Duodenal mucosa (tissue), 2 donors: Measurements from ENCODE around the gene PRDX5.

Experiments used
- H3K27ac ChIP-seq: one replicate; pipeline ENCODE4 v1.7.0; 2013; ENCODE audit warnings: low read depth, low read length
- H3K27me3 ChIP-seq, 2 donors: one replicate each; pipeline ENCODE4 v1.7.0; 2013; ENCODE audit warnings: low read length in 2 of 2, control low read depth in 1 of 2; ENCODE audit not compliant: insufficient read depth in 2 of 2, control insufficient read depth in 1 of 2
- H3K36me3 ChIP-seq, 2 donors: one replicate each; pipeline ENCODE4 v1.7.0; 2013; ENCODE audit warnings: low read length in 2 of 2, control low read depth in 1 of 2; ENCODE audit not compliant: insufficient read depth in 2 of 2, control insufficient read depth in 1 of 2
- H3K4me1 ChIP-seq, 2 donors: one replicate each; pipeline ENCODE4 v1.7.0; 2013; ENCODE audit warnings: low read length in 2 of 2, control low read depth in 1 of 2; ENCODE audit not compliant: insufficient read depth in 2 of 2, control insufficient read depth in 1 of 2
- H3K4me3 ChIP-seq, 2 donors: one replicate each; pipeline ENCODE4 v1.7.0; 2013; ENCODE audit warnings: low read length in 2 of 2, low read depth in 1 of 2
- H3K9ac ChIP-seq, 2 donors: one replicate each; pipeline ENCODE4 v1.7.0; 2013; ENCODE audit warnings: low read length in 2 of 2, low read depth in 1 of 2
- H3K9me3 ChIP-seq, 2 donors: one replicate each; pipeline ENCODE4 v1.7.0; 2013; ENCODE audit warnings: low read length in 2 of 2, control low read depth in 1 of 2; ENCODE audit not compliant: control insufficient read depth in 1 of 2

Gene PRDX5

DNA sequence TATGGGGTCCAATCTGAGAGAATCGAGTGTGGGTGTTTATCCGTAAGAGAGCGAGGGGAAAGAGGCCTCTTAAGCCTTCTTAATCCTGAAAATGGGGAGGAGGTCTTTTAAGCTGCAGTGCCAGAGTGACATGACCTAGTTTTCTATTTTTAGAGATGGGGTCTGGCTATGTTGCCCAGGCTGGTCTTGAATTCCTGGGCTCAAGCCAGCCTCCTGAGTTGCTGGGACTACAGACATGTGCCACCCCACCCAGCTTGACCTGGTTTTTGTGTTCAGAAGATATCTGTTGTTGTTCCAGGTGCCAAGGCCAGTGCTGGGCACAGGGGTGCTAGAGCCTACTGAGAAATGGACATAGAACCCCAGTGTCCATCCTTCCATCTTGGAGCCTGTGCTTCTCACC lies 34.8 kb upstream of the PRDX5 start:
- no peaks in the 10 kb centered on the region for H3K9me3 ChIP-seq
- no peaks in the 10 kb centered on the region for H3K27me3 ChIP-seq
- H3K4me1 ChIP-seq: peaks cover 20 to 23% of the 10 kb centered on the region in 2 donors
- H3K4me3 ChIP-seq: no peak overlapping the region
- H3K27ac ChIP-seq: no peak overlapping the region
- H3K36me3 ChIP-seq: peaks cover 5 to 16% of the 10 kb centered on the region in 2 donors
- H3K9ac ChIP-seq: peak overlapping the region in 1 of 2 donors; percentile 98

DNA sequence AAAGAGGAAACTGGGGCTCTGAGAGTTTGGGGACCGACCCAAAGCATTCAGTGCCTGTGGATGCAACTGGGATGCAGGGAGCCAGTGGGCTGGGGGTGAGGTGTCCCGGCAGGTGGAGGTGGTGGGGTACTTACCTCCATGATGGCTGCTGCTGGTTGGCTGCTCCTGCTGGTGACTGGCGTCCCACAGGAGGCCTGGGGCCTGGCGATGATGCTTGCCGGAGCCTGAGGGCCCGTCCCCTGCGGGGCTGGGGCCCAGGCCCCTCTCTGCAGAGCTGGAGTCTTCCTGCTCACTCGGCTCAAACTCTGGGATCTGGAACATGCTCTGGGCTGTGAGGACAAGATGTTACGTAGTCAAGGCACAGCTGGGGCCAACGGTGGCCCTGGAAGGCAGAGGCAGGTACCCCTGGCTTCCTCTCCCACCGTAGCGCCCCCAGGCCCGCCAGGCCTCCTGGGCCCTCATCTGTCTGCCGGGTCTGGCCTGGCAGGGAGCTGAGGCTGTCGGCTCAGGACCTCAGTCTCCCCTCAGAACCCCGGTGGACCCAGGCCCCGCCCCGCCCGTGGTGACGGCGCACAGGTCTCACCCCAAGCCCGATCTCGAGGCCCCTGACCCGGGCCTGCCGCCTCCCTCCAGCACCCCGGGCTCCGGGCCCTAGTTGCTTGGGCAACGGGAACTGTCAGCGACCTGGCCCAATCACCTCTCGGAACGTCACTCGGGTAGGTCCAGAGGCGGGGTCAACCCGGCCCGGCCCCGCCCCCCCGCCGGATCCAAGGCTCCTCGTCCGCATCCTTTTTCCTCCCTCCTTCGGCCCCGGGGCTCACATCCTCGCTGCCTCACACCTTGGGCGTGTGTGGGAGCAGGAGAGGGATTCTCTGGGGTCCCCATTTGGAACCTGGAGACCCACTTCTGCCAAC lies 33.6 kb upstream of the PRDX5 start, which contains the start of gene BAD:
Gene BAD (minus strand): TSS at position 618 of the 914 bp plus-strand sequence. CDS start 297 bp downstream, at position 321.
- peak within 1 kb of the TSS; percentile 97 for H3K27ac ChIP-seq
- H3K4me1 ChIP-seq: peaks cover 20 to 23% of the 10 kb centered on the region in 2 donors
- no peaks in the 10 kb centered on the region for H3K9me3 ChIP-seq
- H3K36me3 ChIP-seq: peaks cover 0 to 7% of the 10 kb centered on the region in 2 donors
- H3K27me3 ChIP-seq: no peaks in the 10 kb centered on the region
- H3K9ac ChIP-seq: peak within 1 kb of the TSS; percentile 98 to 100
- peak within 1 kb of the TSS; percentile 87 to 91 for H3K4me3 ChIP-seq

GRCh38 chr11:64284962-64285884 lies 32.7 kb upstream of the PRDX5 start, which contains the start of gene GPR137:
GPR137 (plus strand) TSS chr11:64285848; CDS start chr11:64286525, 677 bp downstream.
- Histone ChIP-seq H3K9ac (peak within 1 kb of the TSS; percentile 80 to 88), H3K9me3 (no peaks in the 10 kb centered on the region), H3K27ac (peak within 1 kb of the TSS; percentile 97), H3K36me3 (peaks cover 0 to 7% of the 10 kb centered on the region in 2 donors), H3K4me1 (peaks cover 20 to 23% of the 10 kb centered on the region in 2 donors), H3K4me3 (peak within 1 kb of the TSS; percentile 87 to 91), H3K27me3 (peaks cover 0 to 2% of the 10 kb centered on the region in 2 donors)

DNA sequence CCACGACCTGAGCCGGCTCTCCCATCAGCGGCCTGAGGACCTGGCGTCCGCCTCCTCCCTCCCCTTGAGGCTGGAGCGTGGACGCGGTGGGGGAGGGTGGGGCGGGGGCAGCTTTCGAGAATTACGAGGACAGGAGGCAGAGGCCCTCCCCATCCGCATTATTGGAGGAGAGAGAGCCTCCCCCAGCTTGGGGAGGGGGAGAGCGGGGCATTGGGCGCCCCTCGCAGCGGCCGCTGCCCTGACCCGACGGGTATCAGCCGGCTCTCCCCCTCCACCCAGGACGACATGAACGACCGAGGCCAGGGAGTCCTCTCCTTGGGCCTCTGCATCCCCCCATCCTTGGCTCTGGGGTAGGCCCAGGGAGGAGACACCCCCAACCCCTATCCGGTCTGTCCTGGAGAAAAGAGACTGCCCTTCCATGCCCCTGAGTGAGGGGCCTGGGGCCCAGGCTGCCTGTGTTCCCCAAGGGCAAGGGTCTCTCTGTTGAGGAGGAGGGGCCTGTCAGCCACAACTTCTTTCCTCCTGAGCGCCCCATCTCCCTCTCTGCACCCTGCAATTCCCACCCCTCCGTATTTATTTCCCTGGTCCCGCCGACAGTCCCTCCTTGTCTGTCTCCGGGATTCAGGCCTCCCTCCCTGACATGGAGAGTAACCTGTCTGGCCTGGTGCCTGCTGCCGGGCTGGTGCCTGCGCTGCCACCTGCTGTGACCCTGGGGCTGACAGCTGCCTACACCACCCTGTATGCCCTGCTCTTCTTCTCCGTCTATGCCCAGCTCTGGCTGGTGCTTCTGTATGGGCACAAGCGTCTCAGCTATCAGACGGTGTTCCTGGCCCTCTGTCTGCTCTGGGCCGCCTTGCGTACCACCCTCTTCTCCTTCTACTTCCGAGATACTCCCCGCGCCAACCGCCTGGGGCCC lies 31.8 kb upstream of the PRDX5 start:
- Histone ChIP-seq H3K36me3 (peaks cover 0 to 7% of the 10 kb centered on the region in 2 donors), H3K4me3 (peak overlapping the region; percentile 66 to 91), H3K27me3 (peaks cover 7 to 12% of the 10 kb centered on the region in 2 donors), H3K9ac (peak overlapping the region; percentile 60 to 88), H3K4me1 (peaks cover 20 to 23% of the 10 kb centered on the region in 2 donors), H3K9me3 (no peaks in the 10 kb centered on the region), H3K27ac (peak overlapping the region; percentile 97)

DNA sequence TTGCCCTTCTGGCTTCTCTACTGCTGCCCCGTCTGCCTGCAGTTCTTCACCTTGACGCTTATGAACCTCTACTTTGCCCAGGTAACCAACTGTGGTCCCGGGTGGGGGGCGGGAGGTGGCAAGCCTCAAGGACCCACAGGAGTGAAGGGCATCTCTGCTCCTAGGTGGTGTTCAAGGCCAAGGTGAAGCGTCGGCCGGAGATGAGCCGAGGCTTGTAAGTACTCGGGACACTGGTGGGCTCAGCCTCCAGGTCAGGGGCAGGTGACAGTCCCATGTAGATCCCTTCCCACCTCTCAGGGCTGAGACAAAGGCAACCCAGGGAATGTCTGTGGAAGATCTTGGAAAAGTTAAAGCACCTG lies 31.1 kb upstream of the PRDX5 start:
- peaks cover 0 to 4% of the 10 kb centered on the region in 2 donors for H3K36me3 ChIP-seq
- peak overlapping the region in 1 of 2 donors; percentile 88 for H3K9ac ChIP-seq
- peaks cover 20 to 23% of the 10 kb centered on the region in 2 donors for H3K4me1 ChIP-seq
- H3K4me3 ChIP-seq: no peak overlapping the region
- H3K27ac ChIP-seq: no peak overlapping the region
- H3K9me3 ChIP-seq: no peaks in the 10 kb centered on the region
- peaks cover 10 to 16% of the 10 kb centered on the region in 2 donors for H3K27me3 ChIP-seq

- Histone ChIP-seq H3K4me1 (peaks cover 23 to 25% of the 10 kb centered on the region in 2 donors), H3K4me3 (no peak overlapping the region), H3K27me3 (peaks cover 21 to 26% of the 10 kb centered on the region in 2 donors), H3K36me3 (no peaks in the 10 kb centered on the region), H3K27ac (no peak overlapping the region), H3K9me3 (no peaks in the 10 kb centered on the region), H3K9ac (no peak overlapping the region)
Measured at GRCh38 chr11:64287676-64288352, 30.1 kb upstream of the PRDX5 start.

GRCh38 chr11:64288353-64288750 lies 29.6 kb upstream of the PRDX5 start:
- Histone ChIP-seq H3K27me3 (peaks cover 26 to 32% of the 10 kb centered on the region in 2 donors), H3K9ac (no peak overlapping the region), H3K9me3 (no peaks in the 10 kb centered on the region), H3K4me1 (peaks cover 17 to 23% of the 10 kb centered on the region in 2 donors), H3K36me3 (no peaks in the 10 kb centered on the region), H3K4me3 (no peak overlapping the region), H3K27ac (no peak overlapping the region)

DNA sequence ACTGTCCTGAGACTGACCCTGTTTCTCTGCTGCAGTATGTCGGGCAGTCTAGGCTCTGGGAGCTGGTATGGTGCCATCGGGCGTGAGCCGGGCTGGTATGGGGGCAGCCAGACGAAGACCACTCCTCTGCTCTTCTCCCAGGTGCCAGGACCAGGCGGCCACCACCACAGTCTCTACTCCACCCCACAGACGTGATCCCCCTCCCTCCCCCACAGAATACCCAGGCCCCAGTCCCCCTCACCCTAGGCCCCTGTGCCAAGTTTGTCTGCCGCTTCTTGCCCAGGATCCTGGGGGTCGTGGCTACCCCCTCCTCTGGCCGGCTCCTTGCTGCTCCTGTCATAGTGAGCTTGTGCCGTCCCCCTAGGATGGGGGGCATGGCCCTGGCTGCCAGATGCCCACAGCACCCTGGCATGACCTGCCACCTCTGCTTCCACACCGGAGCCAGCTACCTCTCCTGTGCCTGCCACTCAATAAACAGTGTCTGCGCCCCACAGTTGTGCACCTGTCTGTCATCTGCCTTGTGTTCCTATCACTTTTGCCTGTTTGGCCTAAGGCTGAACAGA lies 28.8 kb upstream of the PRDX5 start:
- Histone ChIP-seq H3K4me3 (no peak overlapping the region), H3K4me1 (peaks cover 11 to 16% of the 10 kb centered on the region in 2 donors), H3K9ac (no peak overlapping the region), H3K27me3 (peaks cover 28 to 34% of the 10 kb centered on the region in 2 donors), H3K27ac (no peak overlapping the region), H3K9me3 (no peaks in the 10 kb centered on the region), H3K36me3 (no peaks in the 10 kb centered on the region)
